ENCODE measurements around the gene KCTD7. TPM values are rescaled to one million over a fixed set of nuclear protein-coding genes. Genes with fewer than 3 reads are reported as not detected.

The KCTD7 gene
- total RNA-seq, 1 experiment from 2014 or later = 11.6 TPM

- peaks cover 10% of the 10 kb centered on the region for H3K4me1 Mint-ChIP-seq
- ChIA-PET CTCF (no interaction called here), POLR2A (interaction anchor here (0.6 kb wide), 1 partner anchor 38 kb away, joined by 3 read pairs; no protein-coding TSS in a partner anchor)
- DNase-seq (ENCODE audit: low spot score) (no peak), ATAC-seq (no peak)
- no peak for TF ChIP-seq TEAD4 (CRISPR knock-in tag; IDR thresholded peaks at IDR 0.05)
- no peak for TF ChIP-seq ERG (CRISPR knock-in tag; IDR thresholded peaks at IDR 0.05)
- no peak for TF ChIP-seq CTCF (IDR thresholded peaks at IDR 0.05)
- TF ChIP-seq ZNF138 (CRISPR knock-in tag; conservative IDR thresholded peaks at IDR 0.05) = no peak
- TF ChIP-seq ATF6 (CRISPR knock-in tag; IDR thresholded peaks at IDR 0.05) = no peak
- no peak for TF ChIP-seq FOXP4 (CRISPR knock-in tag; IDR thresholded peaks at IDR 0.05)
- no peak for TF ChIP-seq ZNF232 (CRISPR knock-in tag; IDR thresholded peaks at IDR 0.05)
- TF ChIP-seq ZNF263 (CRISPR knock-in tag; IDR thresholded peaks at IDR 0.05; ENCODE audit: low read depth) = no peak
- no peak for TF ChIP-seq ZNF416 (CRISPR knock-in tag; IDR thresholded peaks at IDR 0.05)
- TF ChIP-seq PREB (CRISPR knock-in tag; IDR thresholded peaks at IDR 0.05; ENCODE audit: borderline replicate concordance) = no peak
- TF ChIP-seq IRF1 (CRISPR knock-in tag; IDR thresholded peaks at IDR 0.05) = no peak
- TF ChIP-seq AFF4 (CRISPR knock-in tag; IDR thresholded peaks at IDR 0.05; ENCODE audit: borderline replicate concordance) = no peak
- TF ChIP-seq FOXJ3 (CRISPR knock-in tag; IDR thresholded peaks at IDR 0.05; ENCODE audit: borderline replicate concordance) = no peak
- no peak for TF ChIP-seq ZNF671 (CRISPR knock-in tag; IDR thresholded peaks at IDR 0.05)
- no peak for TF ChIP-seq SOX15 (CRISPR knock-in tag; IDR thresholded peaks at IDR 0.05)
- peaks cover 12% of the 10 kb centered on the region for H3K27me3 Mint-ChIP-seq (ENCODE audit: low read depth)
- peaks cover 24% of the 10 kb centered on the region for H3K36me3 Mint-ChIP-seq
- peaks cover 29% of the 10 kb centered on the region for H3K9me3 Mint-ChIP-seq
- no peak overlapping the region for H3K27ac Mint-ChIP-seq
- no peak overlapping the region for H3K4me3 Mint-ChIP-seq
These were observed 31.2 kb upstream of the KCTD7 start for GRCh38 chr7:66597461-66597860.
